IMR-90 (cell line): ENCODE results near the gene TJP3. TPM values are rescaled to one million over a fixed set of nuclear protein-coding genes. Genes with fewer than 3 reads are reported as not detected.

Source experiments
- ATAC-seq: fragments of 200-7000 bp; cut with Tn5 transposase; 2 replicates; pipeline ENCODE4 v1.9.1; 2020; ENCODE audit warnings: low read depth, mild to moderate bottlenecking, moderate library complexity
- BruUV-seq: library from RNA; stranded (reverse); fragments of 400-500 nt; replicated peaks from 2 replicates; lab custom pipeline; 2021; lab: Mats Ljungman, UMichigan
- CTCF ChIA-PET: fragments of 300-600 bp; formaldehyde crosslinking; extraction: SDS; loops from one replicate; lab custom pipeline; 2021; ENCODE audit warnings: antibody characterized with exemption; lab: Yijun Ruan, JAX
- POLR2A ChIA-PET: fragments of 300-600 bp; sonication (Branson Sonifier 250); formaldehyde crosslinking; loops from one replicate; lab custom pipeline; 2022; ENCODE audit warnings: antibody characterized with exemption; ENCODE audit not compliant: unreplicated experiment; lab: Charles Lee
- DNase-seq: peaks from one replicate; pipeline ENCODE4 v3.0.0; 2013
- H2AFZ ChIP-seq: replicated peaks from 2 replicates; pipeline ENCODE3; 2013; ENCODE audit warnings: low read length, mild to moderate bottlenecking; ENCODE audit not compliant: poor library complexity
- H2AK5ac ChIP-seq: 2 replicates; pipeline ENCODE4 v1.6.1; 2013; ENCODE audit warnings: low read depth, low read length, inconsistent platforms
- H2AK9ac ChIP-seq: replicated peaks from 2 replicates; pipeline ENCODE3; 2013; ENCODE audit warnings: mild to moderate bottlenecking, low read depth, low read length, moderate library complexity; ENCODE audit not compliant: poor library complexity
- H2BK120ac ChIP-seq: 2 replicates; pipeline ENCODE4 v1.6.1; 2013; ENCODE audit warnings: low read depth, low read length, inconsistent platforms
- H2BK15ac ChIP-seq: 3 replicates; pipeline ENCODE4 v1.6.1; 2013; ENCODE audit warnings: low read depth, low read length, inconsistent platforms
- H2BK20ac ChIP-seq: 2 replicates; pipeline ENCODE4 v1.6.1; 2013; ENCODE audit warnings: low read depth, mild to moderate bottlenecking, inconsistent platforms, low read length, moderate library complexity
- H2BK5ac ChIP-seq: 2 replicates; pipeline ENCODE4 v1.6.1; 2013; ENCODE audit warnings: mild to moderate bottlenecking, low read depth, low read length, inconsistent platforms; ENCODE audit not compliant: poor library complexity, severe bottlenecking
- H3K14ac ChIP-seq: replicated peaks from 2 replicates; pipeline ENCODE4 v1.6.1; 2013; ENCODE audit warnings: low read depth, low read length, inconsistent platforms
- H3K18ac ChIP-seq: 2 replicates; pipeline ENCODE4 v1.6.1; 2013; ENCODE audit warnings: low read depth, low read length, control low read depth
- H3K23ac ChIP-seq: 2 replicates; pipeline ENCODE4 v1.6.1; 2013; ENCODE audit warnings: low read depth, low read length, inconsistent platforms
- H3K27ac ChIP-seq: 2 replicates; pipeline ENCODE4 v1.5.1; 2013; ENCODE audit warnings: mild to moderate bottlenecking, control low read depth, low read length; ENCODE audit not compliant: insufficient read depth
- H3K27me3 ChIP-seq: 2 replicates; pipeline ENCODE4 v1.6.1; 2013; ENCODE audit warnings: low read length; ENCODE audit not compliant: control insufficient read depth, insufficient read depth
- H3K36me3 ChIP-seq: 2 replicates; pipeline ENCODE4 v1.6.1; 2013; ENCODE audit warnings: low read length, mixed read lengths; ENCODE audit not compliant: control insufficient read depth, insufficient read depth
- H3K4ac ChIP-seq: 2 replicates; pipeline ENCODE4 v1.6.1; 2013; ENCODE audit warnings: low read depth, low read length, inconsistent platforms
- H3K4me1 ChIP-seq: 2 replicates; pipeline ENCODE4 v1.6.1; 2013; ENCODE audit warnings: low read length, mixed read lengths; ENCODE audit not compliant: control insufficient read depth, insufficient read depth
- H3K4me2 ChIP-seq: 2 replicates; pipeline ENCODE4 v1.6.1; 2013; ENCODE audit warnings: low read depth, mild to moderate bottlenecking, control low read depth, low read length, moderate library complexity
- H3K4me3 ChIP-seq: 2 replicates; pipeline ENCODE4 v1.5.1; 2013; ENCODE audit warnings: low read depth, mild to moderate bottlenecking, control low read depth, low read length, moderate library complexity; ENCODE audit not compliant: insufficient read depth
- H3K56ac ChIP-seq: 2 replicates; pipeline ENCODE4 v1.6.1; 2013; ENCODE audit warnings: low read length, inconsistent platforms; ENCODE audit not compliant: insufficient read depth; ENCODE audit errors: extremely low read depth
- H3K79me1 ChIP-seq, 2 experiments: 2 replicates each; pipeline ENCODE4 v1.6.1; 2013; ENCODE audit warnings: low read length in 2 of 2, inconsistent platforms in 1 of 2, low read depth in 1 of 2
- H3K9ac ChIP-seq: 2 replicates; pipeline ENCODE4 v1.6.1; 2013; ENCODE audit warnings: low read depth, low read length, control low read depth
- H3K9me1 ChIP-seq: 2 replicates; pipeline ENCODE4 v1.6.1; 2013; ENCODE audit warnings: low read length, inconsistent platforms; ENCODE audit not compliant: insufficient read depth
- H3K9me3 ChIP-seq: 2 replicates; pipeline ENCODE4 v1.6.1; 2013; ENCODE audit warnings: low read length; ENCODE audit not compliant: control insufficient read depth, insufficient read depth
- H4K20me1 ChIP-seq: 2 replicates; pipeline ENCODE4 v1.6.1; 2013; ENCODE audit warnings: low read length, inconsistent platforms; ENCODE audit not compliant: insufficient read depth
- H4K5ac ChIP-seq: 2 replicates; pipeline ENCODE4 v1.6.1; 2013; ENCODE audit warnings: mild to moderate bottlenecking, low read depth, low read length, control low read depth
- H4K8ac ChIP-seq, 2 experiments: 2 replicates each; pipeline ENCODE4 v1.6.1; 2013; ENCODE audit warnings: low read depth in 2 of 2, low read length in 2 of 2, control low read depth in 1 of 2, inconsistent platforms in 1 of 2
- H4K91ac ChIP-seq: 2 replicates; pipeline ENCODE4 v1.6.1; 2013; ENCODE audit warnings: low read depth, low read length, inconsistent platforms; ENCODE audit not compliant: insufficient read depth
- BHLHE40 ChIP-seq: fragments of 150-350 bp; IDR thresholded peaks from 2 replicates; pipeline ENCODE4 v1.6.1; 2016; ENCODE audit warnings: mild to moderate bottlenecking, low read depth, low read length
- CHD1 ChIP-seq: IDR thresholded peaks from 2 replicates; pipeline ENCODE4 v1.6.1; 2012; ENCODE audit warnings: low read depth, low read length, improper control_type of control experiment
- FOS ChIP-seq: fragments of 150-350 bp; IDR thresholded peaks from 2 replicates; pipeline ENCODE4 v1.6.1; 2016; ENCODE audit warnings: low read depth, low read length
- MAFK ChIP-seq: IDR thresholded peaks from 2 replicates; pipeline ENCODE4 v1.6.1; 2012; ENCODE audit warnings: low read depth, low read length, improper control_type of control experiment
- MAZ ChIP-seq: IDR thresholded peaks from 2 replicates; pipeline ENCODE4 v1.6.1; 2012; ENCODE audit warnings: low read depth, mild to moderate bottlenecking, low read length, improper control_type of control experiment, moderate library complexity, borderline replicate concordance
- MXI1 ChIP-seq: IDR thresholded peaks from 2 replicates; pipeline ENCODE4 v1.6.1; 2012; ENCODE audit warnings: low read depth, mild to moderate bottlenecking, low read length, moderate library complexity, borderline replicate concordance
- NFE2L2 ChIP-seq: fragments of 150-350 bp; IDR thresholded peaks from 2 replicates; pipeline ENCODE4 v1.6.1; 2016; ENCODE audit warnings: low read depth, mild to moderate bottlenecking, low read length
- POLR2A ChIP-seq: IDR thresholded peaks from 2 replicates; pipeline ENCODE4 v1.6.1; 2012; ENCODE audit warnings: mild to moderate bottlenecking, low read depth, low read length
- RCOR1 ChIP-seq: IDR thresholded peaks from 2 replicates; pipeline ENCODE4 v1.6.1; 2012; ENCODE audit warnings: mild to moderate bottlenecking, low read length, improper control_type of control experiment; ENCODE audit not compliant: insufficient replicate concordance
- RFX5 ChIP-seq: IDR thresholded peaks from 2 replicates; pipeline ENCODE4 v1.8.0; 2012; ENCODE audit warnings: low read depth, mild to moderate bottlenecking, low read length, moderate library complexity
- SMC3 ChIP-seq: fragments of 150-350 bp; IDR thresholded peaks from 2 replicates; pipeline ENCODE4 v1.6.1; 2016; ENCODE audit warnings: low read depth, mild to moderate bottlenecking, antibody characterized with exemption, low read length, moderate library complexity
- WGBS, 2 experiments: methylation state at CpG; one replicate each; pipeline versions ENCODE4 v1.1.5 to v1.1.7; 2013; ENCODE audit warnings: missing lambda C conversion rate in 2 of 2; ENCODE audit not compliant: insufficient read length in 1 of 2; ENCODE audit errors: extremely low coverage in 2 of 2; 5-methylcytosine and 5-hydroxymethylcytosine counted together
- dilution Hi-C: fragments of 300-500 bp; cut with HindIII; formaldehyde crosslinking; loops from one replicate; pipeline ENCODE4 v1.14.3; 2018; ENCODE audit warnings: low sequenced_read_pairs; ENCODE audit not compliant: unreplicated experiment
- in situ Hi-C: fragments of 300-500 bp; cut with MboI; formaldehyde crosslinking; loops from 3 replicates; pipeline ENCODE4 v1.14.3; 2019; ENCODE audit warnings: low sequenced_read_pairs, inconsistent platforms, mixed read lengths
- intact Hi-C: fragments of 100-400 bp; cut with micrococcal nuclease; formaldehyde crosslinking; loops from 2 replicates; pipeline ENCODE4 v1.10.0; 2022
- polyA plus RNA-seq, 3 experiments: library from polyadenylated mRNA; depleted of rRNA; stranded (reverse); fragments of >200 nt; gene quantifications; 2 replicates each; pipeline ENCODE4 v1.2.3, GENCODE V29; 2012; ENCODE audit warnings: low replicate concordance in 1 of 3
- total RNA-seq: library from RNA; depleted of rRNA; stranded (reverse); fragments of >200 nt; gene quantifications from 2 replicates; pipeline ENCODE4 v1.2.3, GENCODE V29; 2012
- TF ChIP-seq, protein P1 (sequence below): conservative IDR thresholded peaks from 2 replicates; pipeline ENCODE4 v1.5.1; 2012; ENCODE audit warnings: mild to moderate bottlenecking, low read depth, low read length, improper control_type of control experiment
- TF ChIP-seq, protein P2 (sequence below): fragments of 150-350 bp; IDR thresholded peaks from 2 replicates; pipeline ENCODE4 v1.6.1; 2017; ENCODE audit warnings: mild to moderate bottlenecking, antibody characterized with exemption, low read length, low read depth

The TJP3 gene
- total and polyA plus RNA-seq, 2 of the 4 experiments (the other 2 are of a cell fraction) = not detected

GRCh38 chr19:3752492-3752891 lies 44.3 kb downstream of the TJP3 start:
- in situ Hi-C loops (no loop called here), dilution Hi-C loops (no loop called here), intact Hi-C loops (no loop called here)
- Histone ChIP-seq H3K4me3 (no peak overlapping the region), H3K14ac (no peak overlapping the region), H3K4ac (no peak overlapping the region), H2BK20ac (no peak overlapping the region), H2AK9ac (no peak overlapping the region), H2BK15ac (no peak overlapping the region), H2BK120ac (no peak overlapping the region), H3K4me1 (no peaks in the 10 kb centered on the region), H3K23ac (no peak overlapping the region), H3K18ac (no peak overlapping the region), H2AK5ac (no peak overlapping the region), H3K56ac (no peak overlapping the region), H3K4me2 (no peak overlapping the region), H3K9me1 (no peaks in the 10 kb centered on the region), H4K8ac (no peak overlapping the region), H4K91ac (no peak overlapping the region), H4K20me1 (no peaks in the 10 kb centered on the region), H3K27ac (no peak overlapping the region), H2AFZ (no peak overlapping the region), H3K36me3 (peaks cover 24% of the 10 kb centered on the region; the same call in 1 of the 2 replicates), H3K9me3 (no peaks in the 10 kb centered on the region), H2BK5ac (no peak overlapping the region), H3K9ac (no peak overlapping the region), H3K27me3 (no peaks in the 10 kb centered on the region), H4K5ac (no peak overlapping the region), H3K79me1 (no peaks in the 10 kb centered on the region; a peak in 1 of 4 replicates)
- TF ChIP-seq NFE2L2 (no peak), MAZ (no peak), RCOR1 (no peak), RFX5 (no peak), FOS (no peak), BHLHE40 (no peak), SMC3 (no peak), POLR2A (no peak), MXI1 (no peak), MAFK (no peak), CHD1 (no peak)
- TF ChIP-seq, protein P1, sequence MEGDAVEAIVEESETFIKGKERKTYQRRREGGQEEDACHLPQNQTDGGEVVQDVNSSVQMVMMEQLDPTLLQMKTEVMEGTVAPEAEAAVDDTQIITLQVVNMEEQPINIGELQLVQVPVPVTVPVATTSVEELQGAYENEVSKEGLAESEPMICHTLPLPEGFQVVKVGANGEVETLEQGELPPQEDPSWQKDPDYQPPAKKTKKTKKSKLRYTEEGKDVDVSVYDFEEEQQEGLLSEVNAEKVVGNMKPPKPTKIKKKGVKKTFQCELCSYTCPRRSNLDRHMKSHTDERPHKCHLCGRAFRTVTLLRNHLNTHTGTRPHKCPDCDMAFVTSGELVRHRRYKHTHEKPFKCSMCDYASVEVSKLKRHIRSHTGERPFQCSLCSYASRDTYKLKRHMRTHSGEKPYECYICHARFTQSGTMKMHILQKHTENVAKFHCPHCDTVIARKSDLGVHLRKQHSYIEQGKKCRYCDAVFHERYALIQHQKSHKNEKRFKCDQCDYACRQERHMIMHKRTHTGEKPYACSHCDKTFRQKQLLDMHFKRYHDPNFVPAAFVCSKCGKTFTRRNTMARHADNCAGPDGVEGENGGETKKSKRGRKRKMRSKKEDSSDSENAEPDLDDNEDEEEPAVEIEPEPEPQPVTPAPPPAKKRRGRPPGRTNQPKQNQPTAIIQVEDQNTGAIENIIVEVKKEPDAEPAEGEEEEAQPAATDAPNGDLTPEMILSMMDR = no peak
- TF ChIP-seq, protein P2, sequence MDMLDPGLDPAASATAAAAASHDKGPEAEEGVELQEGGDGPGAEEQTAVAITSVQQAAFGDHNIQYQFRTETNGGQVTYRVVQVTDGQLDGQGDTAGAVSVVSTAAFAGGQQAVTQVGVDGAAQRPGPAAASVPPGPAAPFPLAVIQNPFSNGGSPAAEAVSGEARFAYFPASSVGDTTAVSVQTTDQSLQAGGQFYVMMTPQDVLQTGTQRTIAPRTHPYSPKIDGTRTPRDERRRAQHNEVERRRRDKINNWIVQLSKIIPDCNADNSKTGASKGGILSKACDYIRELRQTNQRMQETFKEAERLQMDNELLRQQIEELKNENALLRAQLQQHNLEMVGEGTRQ = no peak
- WGBS, 2 experiments = 89% methylated on average over 18 of the region's 25 CpGs; no CpG with 5 or more reads in 1 of the 2 experiments
- ATAC-seq (no peak), DNase-seq (no peak)
- BruUV-seq = no TSS peak
- POLR2A ChIA-PET = no interaction called here
- CTCF ChIA-PET = no interaction called here
